Stimulated activated CD8-positive, alpha-beta memory T cell treated with anti-CD3 and anti-CD28 coated beads, Interleukin-7, amount 100 ng/mL, for 24 hours (primary cell): ENCODE data around the gene PTPN20.

Source experiments
- DNase-seq: peaks from one replicate; pipeline ENCODE4 v3.0.0-alpha.2; 2020; ENCODE audit warnings: low read depth

The PTPN20 gene

DNA sequence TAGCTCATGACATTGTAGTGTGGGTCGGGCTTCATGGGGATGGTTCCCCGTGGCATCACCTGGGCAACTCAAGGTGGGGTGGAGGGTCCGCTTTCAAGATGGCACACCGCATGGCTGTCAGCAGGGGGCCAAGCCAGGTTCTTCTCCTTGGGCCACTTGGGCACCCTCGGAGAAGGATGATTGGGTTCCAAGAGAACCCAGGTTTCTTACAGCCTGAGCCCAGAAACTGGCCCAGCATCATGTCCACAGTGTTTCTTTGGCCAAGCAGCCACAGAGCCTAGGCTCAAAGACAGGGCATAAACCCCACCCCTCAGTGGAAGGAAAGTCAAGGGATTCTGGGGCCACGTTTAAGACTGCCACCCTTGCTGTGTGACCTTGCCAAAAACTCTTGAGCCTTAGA lies 110.6 kb downstream of the PTPN20 start:
- DNase-seq = no peak

DNA sequence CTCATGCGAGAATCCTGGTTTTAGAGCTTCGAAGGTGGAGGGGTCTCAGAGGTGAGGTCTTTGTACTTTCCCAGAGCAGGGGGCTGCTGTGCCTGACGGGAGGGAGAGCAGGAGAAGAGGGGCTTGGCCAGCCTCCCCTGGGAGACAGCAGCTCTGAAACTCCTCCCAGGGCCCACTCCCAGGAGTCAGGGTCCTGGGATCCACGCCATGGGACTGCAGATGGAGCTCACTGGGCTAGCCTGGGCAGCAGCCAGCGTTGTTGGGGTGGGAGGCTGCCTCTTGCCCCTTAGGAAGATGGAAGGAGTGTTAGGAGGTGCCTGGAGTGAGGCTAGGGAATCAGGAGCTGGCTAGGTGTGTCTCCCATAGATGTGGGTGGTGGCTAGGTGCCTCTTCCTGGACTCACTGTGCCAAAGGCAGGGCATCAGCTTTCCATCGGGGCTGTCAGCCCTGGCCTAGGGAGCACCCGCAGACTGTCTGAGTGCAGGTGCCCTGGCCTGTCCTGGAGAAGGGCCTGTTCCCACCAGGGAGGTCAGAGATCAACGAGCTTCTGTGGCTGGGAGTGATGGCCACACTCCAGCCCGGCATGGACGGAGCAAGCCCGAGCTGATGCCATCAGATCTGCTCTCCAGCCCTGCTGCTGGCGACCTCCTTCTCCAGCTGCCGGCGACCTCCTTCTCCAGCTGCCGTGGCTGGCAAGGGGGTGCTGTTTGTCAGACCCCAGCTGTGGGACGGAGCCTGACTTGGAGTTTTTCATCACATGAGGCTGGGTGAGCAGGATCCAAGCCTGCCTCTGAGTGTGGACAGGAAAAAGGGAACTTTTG lies 111.3 kb downstream of the PTPN20 start:
- no peak for DNase-seq

DNA sequence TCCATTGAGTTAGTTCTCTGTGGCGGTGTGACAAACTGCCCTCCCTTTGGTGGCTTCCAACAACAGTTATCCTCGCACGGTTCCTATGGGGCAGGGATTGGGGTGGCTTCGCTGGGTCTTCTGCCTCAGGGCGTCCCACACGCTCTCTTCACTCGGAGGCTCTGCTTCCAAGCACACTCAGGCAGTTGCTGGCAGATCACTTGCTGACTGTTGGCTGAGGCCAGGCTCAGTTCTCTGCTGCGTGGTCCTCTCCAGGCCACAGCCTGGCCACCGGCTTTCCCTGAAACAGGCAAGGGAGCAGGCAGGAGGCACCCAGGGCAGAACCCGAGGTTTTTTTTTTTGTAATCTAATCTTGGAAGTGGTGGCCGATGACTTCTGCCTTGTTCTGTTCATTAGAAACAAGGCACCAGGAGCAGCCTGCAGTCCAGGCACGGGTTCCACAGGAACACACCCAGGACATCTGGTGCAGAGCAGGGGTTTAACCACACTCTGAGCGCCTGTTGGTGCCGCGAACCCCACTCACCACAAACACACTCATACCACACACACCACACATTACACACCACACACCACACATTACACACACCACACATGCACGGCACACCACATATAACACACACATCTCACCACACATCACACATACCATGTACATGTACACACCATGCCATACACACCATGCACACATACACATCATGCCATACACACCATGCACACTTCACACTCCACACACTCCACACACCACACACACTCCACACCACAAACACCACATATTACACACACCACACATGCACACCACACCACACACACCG lies 112.2 kb downstream of the PTPN20 start:
- DNase-seq = no peak

DNA sequence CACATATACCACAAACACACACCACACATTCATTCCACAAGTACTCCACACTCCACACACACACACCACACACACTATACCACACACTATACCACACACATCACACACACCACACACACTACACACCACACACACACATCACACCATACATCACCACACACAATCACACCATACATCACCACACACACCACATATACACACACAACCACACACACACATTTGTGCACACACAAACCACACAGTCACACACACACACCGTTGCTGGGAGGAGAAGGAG lies 112.8 kb downstream of the PTPN20 start:
- no peak for DNase-seq

DNA sequence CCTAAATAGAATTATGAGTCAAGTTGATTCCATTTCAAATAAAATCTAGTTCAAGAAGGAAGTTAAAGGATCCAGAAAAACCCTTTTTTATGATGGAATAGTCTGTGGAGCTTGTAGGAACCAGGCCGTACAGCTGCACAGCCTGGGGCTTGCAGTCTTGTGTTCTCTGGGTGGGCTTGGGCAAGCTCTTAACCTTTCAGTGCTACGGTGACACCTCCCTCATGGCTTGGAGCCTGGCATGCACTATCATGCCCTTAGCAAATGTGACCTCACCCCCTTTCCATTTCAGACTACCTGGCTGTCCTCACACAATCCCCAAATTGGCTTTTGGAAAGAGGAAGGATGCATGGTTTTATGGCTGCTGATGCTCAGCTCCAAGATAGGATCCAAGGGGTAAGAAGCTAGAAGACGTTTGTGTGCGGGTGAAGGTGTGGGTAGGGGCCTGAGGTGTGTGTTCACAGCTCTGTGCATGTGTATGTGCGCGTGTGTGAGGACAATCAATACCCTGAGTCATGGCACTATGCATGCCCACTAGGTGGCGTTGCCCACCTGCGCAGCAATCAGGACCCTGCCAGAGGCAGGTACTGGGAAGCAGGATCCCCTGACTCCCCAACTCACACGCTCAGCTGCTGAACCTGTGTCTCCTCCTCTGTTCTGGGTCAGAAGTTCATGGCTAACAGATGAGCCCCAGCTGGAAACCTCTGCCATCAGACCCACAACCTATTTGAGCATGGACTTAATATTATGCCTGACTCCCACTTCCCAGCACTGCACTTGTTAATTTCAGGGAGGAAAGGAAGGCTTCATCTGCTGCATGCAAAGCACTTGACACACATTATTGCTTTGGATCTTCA lies 113.4 kb downstream of the PTPN20 start:
- DNase-seq = peak; percentile 48

DNA sequence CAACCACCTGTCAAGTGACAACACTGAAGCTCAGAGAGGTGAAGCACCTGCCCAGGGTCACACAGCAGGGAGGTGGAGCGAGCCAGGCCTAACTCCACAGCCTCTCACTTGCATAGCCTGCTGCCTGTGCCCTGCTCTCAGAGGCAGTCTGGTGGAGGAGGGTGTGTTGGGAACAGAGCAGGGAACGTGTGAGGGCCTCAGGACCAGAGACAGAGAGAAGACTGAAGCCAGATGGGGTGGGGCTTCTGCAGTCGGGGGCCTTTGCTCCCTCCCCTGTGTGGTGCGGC lies 114.0 kb downstream of the PTPN20 start:
- DNase-seq = no peak

DNA sequence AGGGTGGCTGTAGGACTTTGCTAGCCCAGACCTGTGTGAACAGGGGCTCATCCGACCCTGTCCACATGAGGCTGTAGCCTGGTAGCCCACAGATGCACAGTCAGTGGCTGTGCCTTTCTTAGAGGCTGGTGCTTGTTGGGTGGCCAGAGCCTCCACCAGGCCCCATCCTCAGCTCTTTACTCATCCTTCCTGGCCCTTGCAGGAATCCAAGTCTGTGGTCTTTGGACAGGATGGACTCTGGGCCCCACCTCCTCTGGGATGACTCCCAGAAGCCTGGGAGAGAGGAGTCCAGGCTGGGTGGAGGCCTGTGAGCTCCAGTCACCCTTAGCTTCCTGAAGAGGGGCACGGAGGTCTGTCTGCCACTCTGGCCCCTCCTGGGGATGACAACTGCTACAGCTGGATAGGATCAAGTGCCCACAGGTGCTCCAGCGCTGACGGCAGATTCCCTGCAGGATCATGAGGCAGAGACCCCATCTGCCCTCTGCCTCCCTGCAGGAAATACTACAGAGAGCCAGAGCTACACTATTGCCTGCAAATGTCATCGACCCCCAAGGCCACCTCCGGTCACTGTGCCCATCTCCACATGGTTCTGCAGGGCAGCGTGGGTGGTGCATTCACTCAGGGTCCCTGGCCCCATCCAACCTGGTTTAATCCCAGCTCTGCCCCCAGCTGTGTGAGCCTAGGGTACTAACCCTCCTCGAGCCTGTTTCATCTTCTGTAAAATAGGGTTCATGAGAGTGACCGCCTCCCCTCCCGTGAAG lies 114.5 kb downstream of the PTPN20 start:
- no peak for DNase-seq

DNA sequence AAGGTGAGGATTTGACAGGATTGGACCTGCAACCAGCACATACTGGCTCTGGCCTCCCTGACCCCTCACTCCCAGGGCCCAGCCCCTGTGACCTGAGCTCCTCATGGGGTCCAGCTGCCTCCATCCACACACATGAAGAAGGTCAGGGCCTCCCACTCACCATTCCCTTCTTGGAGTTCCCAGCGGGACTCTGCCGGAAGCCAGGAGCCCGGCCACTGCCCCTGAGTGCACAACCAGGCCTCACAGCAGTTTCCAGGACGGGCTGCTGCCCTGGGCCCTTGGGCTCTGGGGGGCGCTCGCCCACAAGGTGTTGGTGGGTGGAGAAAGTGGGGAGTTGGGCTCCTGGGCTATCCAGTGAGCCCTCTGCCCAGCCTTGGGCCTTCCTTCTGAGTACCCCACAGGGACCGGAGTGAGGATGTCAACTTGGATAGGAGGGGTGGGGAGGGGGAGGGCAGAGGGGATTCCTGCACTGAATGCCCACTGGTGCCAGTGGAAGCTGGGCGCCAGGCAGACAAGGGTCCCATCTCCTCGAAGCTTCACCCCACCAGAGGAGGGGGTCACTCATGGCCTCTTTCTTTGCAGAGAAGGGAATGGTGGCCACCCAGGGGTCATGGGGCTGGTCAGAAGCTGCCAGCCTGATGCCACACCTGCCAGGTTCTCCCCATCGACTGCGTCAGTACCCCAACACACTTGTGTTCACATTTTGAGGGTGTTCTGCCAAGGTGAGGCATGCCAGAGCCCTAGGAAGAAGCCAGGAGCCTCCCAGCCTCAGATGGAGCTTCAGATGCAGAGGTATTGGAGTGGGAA lies 115.3 kb downstream of the PTPN20 start:
- no peak for DNase-seq

DNA sequence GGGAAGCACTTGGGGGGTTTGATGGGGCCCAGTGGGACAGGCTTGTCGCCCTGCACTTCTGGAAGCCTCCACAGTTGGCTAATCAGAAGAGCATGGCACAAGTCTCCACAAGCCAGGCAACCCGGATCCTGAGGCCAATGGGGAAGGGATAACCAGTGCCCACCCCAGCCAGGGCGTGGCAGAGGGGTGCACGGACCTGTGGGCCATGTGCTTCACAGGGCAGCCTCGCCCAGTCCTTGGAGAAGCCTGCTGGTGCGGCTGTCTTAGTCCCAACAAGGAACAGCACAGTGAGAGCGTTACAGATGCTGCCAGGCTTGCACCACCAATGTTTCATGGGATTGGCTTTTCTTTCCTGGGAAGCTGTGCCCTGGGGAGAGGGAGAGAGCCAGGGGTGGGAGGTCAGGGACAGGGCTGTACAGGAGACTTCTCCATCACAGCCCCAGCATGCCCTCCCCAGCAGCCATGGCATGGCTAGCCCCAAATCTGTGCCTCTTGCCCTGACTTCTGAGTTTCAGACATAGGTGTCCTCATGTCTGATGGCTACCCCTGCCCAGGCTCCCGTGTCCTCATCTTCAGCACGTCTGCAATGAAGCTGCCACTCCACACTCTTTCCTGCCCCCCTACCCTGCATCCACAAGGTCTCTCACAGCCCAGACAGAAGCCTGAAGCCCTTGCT lies 116.0 kb downstream of the PTPN20 start:
- DNase-seq = no peak

DNA sequence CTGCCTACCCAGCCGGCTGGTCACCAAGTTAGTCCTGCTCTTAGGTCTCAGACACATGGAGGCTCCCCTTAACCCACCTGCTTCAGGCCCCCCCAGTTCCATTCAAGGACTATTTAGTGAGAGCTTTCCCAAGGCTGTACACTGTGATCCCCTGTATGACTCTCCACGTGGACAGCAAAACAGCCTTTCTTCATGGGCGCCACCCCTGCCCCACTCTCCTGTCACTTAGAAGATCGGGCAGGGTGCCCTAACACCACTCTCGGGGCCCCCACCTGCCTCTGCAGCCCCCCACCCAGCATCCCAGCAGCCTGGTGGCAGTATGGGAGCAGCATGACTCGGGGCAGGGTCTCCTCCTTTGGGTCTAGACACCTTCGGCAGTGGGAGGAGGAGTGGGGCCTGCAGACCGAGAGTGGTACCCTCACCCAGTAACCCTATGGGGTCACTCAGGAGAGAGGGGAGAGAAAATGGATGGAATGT lies 116.6 kb downstream of the PTPN20 start:
- DNase-seq = no peak

DNA sequence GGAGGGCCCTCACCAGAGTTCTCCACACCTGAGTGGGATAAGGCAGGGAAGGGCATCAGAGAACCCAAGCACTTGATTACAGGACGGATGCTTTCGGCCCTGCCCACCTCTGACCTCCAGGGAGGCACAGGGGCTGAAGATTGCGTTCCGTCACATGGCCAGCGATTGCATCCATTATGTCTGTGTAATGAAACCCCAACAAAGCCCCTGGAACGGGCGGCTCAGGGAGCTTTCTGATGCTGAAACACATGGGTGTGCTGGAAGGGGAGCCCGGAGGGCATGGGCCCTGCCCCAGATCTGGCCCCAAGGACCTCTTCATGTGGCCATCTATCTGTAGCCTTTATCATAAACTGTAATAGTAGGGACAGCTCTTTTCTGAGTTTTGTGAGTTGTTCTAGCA lies 117.2 kb downstream of the PTPN20 start:
- DNase-seq = no peak

DNA sequence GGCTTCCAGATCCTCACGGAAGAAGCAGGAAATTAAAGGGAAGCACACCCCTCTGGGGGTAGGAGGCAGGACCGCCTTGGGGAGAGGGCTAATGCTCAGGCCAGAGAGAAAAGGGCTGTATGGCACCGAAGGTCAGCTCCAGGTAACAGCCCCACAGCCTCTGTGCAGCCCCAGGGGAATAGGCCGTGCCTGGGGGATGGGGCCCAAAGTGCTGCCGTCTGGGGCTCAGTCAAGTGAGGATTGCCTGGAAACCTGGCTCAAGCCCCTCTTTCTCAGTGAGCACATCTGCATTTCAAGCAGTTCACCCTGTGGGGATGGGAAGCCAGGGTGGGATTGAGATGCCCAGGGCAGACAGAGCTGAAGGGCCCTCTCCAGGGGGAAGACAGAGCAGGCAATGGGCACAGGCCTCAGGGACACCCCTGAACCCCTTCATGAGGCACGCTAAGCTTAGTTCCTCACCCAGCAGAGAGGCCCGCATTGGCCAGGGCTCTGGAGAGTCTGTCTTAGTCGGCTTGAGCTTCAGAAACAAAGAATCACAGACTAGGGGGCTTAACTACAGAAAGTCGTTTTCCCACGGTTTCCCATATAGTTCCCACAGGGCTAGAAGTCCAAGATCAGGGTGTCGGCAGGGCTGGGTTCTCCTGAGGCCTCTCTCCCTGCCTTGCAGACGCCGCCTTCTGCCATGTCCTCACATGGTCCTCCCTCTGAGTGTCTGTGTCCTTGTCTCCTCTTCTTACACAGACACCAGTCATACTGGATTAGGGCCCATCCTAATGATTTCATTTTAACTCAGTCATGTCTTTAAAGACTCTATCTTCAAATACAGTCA lies 118.2 kb downstream of the PTPN20 start:
- DNase-seq = no peak

DNA sequence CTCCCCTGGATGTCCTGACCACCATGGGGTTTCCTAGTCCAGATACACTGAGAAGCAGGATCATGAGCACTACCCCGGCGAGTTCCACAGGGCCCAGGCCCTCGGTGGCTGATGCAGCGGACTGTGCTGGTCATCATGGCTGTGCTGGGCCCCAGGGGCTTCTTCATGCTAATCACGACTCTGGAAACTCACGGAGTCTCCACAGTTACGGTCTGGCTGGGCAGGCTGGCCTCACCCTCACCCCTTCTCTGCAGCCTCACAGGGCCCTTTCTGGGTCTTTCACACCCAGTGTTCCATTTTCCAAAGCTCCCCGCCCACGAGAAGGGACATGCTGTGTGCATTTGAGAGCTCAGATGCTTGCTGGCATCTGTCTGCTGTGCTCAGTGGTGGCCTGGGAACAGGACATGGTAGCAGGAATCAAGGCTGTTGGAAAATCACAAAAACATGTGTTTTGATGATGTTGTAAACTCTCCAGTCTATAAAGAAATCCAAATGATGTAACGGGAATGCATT lies 119.0 kb downstream of the PTPN20 start:
- DNase-seq = no peak

DNA sequence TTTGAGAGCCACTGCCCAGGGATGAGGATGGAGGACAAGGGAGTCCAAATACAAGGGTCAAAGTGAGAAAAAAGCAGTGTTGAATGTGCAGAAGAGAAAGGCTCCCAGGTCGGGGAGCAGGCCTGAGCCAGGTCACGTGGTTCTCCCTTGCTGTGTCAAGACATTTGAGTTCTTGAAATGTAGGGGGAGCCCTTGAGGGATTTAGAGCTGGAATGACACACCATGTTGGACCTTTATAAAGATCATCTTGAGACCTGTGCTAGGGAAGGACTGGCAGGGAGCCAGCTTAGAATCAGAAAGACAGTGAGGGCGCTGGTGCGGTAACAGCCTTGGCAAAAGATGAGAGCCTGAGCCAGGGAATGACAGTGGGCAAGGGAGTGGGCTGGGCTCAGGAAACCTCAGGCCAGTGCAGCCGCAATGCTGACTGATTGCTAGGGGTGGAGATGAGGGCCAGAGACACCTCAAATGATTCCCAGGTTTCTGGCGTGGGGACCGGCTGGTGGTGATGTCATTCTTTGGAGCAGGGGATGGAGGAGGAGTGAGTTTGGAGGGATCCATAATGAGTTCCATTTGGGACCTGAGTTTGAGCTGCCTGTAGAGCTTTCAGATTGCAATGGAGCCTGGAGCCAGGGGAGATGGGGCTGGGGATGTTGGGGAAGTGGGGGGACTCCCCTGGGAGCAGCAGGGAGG lies 120.1 kb downstream of the PTPN20 start:
- DNase-seq = no peak

DNA sequence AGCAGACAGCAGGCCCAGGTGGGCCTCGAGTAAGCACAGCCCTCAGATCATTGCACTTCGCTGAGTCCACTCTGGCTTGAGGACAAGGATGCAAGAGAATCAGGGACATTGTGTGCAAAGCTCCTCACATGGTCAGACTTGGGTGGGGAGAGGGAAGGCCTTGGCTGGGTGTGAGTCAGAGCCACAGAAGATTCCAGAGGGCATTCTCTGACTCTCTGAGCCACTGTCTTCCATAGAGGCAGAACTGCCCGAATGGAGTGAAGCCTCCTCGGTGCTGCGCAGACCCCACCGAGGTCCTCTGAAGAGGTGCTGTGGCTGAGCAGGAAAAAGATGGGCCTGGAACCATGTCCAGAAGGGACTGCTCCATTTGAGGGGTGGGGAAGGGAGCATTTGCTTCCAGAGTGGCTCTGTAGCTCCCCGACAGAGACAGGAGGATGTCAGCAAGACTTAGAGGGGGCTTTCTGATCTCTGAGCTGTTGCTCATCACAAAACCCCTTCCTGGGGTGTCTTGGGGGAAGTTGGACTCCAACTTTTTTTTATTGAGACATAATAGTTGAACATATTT lies 120.8 kb downstream of the PTPN20 start:
- no peak for DNase-seq

DNA sequence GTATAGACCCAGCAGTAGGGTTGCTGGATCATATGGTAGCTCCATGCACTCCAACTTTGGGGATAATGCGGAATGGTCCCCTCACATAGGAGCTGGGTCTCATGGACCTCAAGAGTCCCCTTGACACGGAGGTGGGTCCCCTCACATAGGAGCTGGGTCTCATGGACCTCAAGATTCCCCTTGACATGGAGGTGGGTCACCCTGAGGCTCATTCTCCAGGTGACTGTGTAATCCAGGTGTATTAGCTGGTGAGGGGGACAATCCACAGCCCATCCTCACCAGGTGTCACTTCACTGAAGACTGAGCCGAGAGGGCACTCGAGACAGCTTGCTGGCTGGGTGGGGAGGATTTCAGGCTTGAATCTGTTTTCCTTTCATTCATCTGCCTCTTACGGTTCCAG lies 121.9 kb downstream of the PTPN20 start:
- DNase-seq = no peak

DNA sequence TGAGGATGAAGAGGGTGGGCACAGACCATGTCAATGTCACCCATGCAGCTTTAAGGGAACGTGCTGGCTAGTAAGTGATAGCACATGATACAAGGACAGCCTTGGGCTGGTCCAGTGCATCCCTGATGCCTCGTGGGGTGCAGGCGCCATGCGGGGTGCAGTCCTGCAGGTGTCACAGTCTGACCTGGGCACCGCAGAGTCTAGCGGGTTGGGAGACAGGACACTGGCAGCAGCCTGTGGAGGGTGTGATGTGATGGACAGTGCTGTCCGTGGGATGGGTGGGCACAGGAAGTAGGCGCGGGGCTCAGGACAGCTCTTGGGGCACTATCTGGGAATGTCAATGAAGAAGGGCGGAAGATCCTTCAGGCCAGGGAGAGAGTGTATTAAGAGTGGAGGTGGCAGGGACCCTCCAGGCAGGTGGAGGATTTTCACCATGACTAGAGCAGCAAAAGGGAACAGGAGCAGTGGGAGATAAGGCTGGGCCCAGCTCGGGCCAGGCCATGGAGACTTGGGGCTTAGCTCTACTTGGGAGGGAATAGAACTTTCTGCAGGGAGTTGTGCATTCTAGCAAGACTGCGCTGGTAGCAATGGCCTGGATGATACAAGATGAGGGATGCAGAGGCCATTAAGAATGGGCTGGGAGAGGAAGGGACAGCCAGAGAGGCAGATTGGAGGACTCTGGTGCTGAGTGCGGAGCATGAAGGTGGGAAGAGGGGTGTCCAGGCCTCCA lies 122.5 kb downstream of the PTPN20 start:
- DNase-seq = no peak
